WTC11 (cell line): ENCODE measurements around the gene DBH.

Experiments
- IRF2 ChIP-seq: sonication (generic); formaldehyde crosslinking; IDR thresholded peaks from 2 replicates; pipeline ENCODE4 v1.8.0; 2022; ENCODE audit warnings: low read depth, missing genetic modification reagents, borderline replicate concordance
- ZNF219 ChIP-seq: sonication (generic); formaldehyde crosslinking; IDR thresholded peaks from 2 replicates; pipeline ENCODE4 v1.8.0; 2023; ENCODE audit warnings: missing genetic modification reagents, mild to moderate bottlenecking, borderline replicate concordance

- no peak for TF ChIP-seq ZNF219 (CRISPR knock-in tag)
- TF ChIP-seq IRF2 (CRISPR knock-in tag): no peak
Measured at GRCh38 chr9:133696071-133696472, 59.9 kb downstream of the DBH start.
